Thyroid gland (tissue), 4 donors: ENCODE measurements around the gene ZCCHC24.

Experiments used
- POLR2A ChIP-seq, 2 donors: fragments of 450-650 bp; IDR thresholded peaks; one replicate each; pipeline ENCODE4 v1.6.1; 2017; ENCODE audit warnings: antibody characterized with exemption in 2 of 2, mild to moderate bottlenecking in 2 of 2, moderate library complexity in 1 of 2
- TF ChIP-seq, protein P1 (sequence below), 6 experiments: fragments of 200-600 bp in 3 of 6; fragments of 450-650 bp in 3 of 6; sonication (generic) in 3 of 6; IDR thresholded peaks; one replicate each; pipeline ENCODE4 v1.5.1; 2016 to 2019; ENCODE audit warnings: antibody characterized with exemption in 6 of 6, mild to moderate bottlenecking in 2 of 6, inconsistent platforms in 1 of 6, moderate library complexity in 1 of 6

DNA sequence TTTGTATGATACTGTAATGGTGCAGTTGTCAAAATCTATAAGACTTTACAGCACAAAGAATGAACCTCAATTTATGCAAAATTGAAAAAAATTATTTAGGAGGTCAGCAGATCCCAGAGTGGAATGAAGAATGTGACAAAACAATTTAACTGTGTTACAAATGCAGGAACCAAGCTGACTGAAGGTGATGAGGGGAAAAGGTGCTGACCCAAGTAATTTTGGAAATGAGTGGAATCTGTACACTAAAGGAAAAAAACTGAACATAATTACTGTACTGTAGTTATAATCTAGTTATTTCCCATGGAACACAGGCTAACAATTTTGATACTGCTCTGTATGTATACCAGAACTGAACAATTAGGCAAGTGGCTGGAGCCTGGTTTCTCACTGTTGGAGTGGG, 31.2 kb upstream of the ZCCHC24 start:
- no peak for TF ChIP-seq POLR2A (IDR thresholded peaks at IDR 0.05)
- TF ChIP-seq, protein P1, sequence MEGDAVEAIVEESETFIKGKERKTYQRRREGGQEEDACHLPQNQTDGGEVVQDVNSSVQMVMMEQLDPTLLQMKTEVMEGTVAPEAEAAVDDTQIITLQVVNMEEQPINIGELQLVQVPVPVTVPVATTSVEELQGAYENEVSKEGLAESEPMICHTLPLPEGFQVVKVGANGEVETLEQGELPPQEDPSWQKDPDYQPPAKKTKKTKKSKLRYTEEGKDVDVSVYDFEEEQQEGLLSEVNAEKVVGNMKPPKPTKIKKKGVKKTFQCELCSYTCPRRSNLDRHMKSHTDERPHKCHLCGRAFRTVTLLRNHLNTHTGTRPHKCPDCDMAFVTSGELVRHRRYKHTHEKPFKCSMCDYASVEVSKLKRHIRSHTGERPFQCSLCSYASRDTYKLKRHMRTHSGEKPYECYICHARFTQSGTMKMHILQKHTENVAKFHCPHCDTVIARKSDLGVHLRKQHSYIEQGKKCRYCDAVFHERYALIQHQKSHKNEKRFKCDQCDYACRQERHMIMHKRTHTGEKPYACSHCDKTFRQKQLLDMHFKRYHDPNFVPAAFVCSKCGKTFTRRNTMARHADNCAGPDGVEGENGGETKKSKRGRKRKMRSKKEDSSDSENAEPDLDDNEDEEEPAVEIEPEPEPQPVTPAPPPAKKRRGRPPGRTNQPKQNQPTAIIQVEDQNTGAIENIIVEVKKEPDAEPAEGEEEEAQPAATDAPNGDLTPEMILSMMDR (IDR thresholded peaks at IDR 0.05), result no peak
